B cell (primary cell): Measurements from ENCODE around the gene ELOVL6. TPM values are rescaled to one million over a fixed set of nuclear protein-coding genes. Genes with fewer than 3 reads are reported as not detected.

Source experiments
- ATAC-seq: fragments of 200-7000 bp; cut with Tn5 transposase; one replicate; pipeline ENCODE4 v1.10.0; 2021; ENCODE audit warnings: low read depth, mild to moderate bottlenecking, moderate number of reproducible peaks, moderate library complexity
- CTCF ChIA-PET: fragments of 350-600 bp; sonication (Branson Sonifier 250); formaldehyde crosslinking; loops from one replicate; lab custom pipeline; 2021; ENCODE audit warnings: antibody characterized with exemption, inconsistent platforms; lab: Charles Lee
- POLR2A ChIA-PET: fragments of 350-600 bp; sonication (Branson Sonifier 250); formaldehyde crosslinking; loops from one replicate; lab custom pipeline; 2021; ENCODE audit warnings: antibody characterized with exemption; lab: Charles Lee
- DNase-seq: peaks from one replicate; pipeline ENCODE4 v3.0.0; 2013
- H2AFZ ChIP-seq: 2 replicates; pipeline ENCODE4 v1.6.1; 2012; ENCODE audit warnings: mild to moderate bottlenecking, low read depth, low read length; ENCODE audit not compliant: insufficient read depth, poor library complexity, severe bottlenecking
- H3K27ac ChIP-seq, 2 donors: 1 replicate in 1 of 2; 2 replicates in 1 of 2; pipeline ENCODE4 v1.5.1; 2012 to 2013; ENCODE audit warnings: low read length in 2 of 2, mild to moderate bottlenecking in 2 of 2, moderate library complexity in 1 of 2
- H3K27me3 ChIP-seq, 4 experiments: fragments of 200-600 bp in 1 of 4; sonication (generic) in 1 of 4; replicated peaks in 1 of 4; 1 replicate in 2 of 4; 2 replicates in 2 of 4; pipeline versions ENCODE4 v1.6.1 to v1.7.0; 2013 to 2016; ENCODE audit warnings: low read length in 3 of 4, mild to moderate bottlenecking in 2 of 4, mixed read lengths in 1 of 4, moderate library complexity in 1 of 4; ENCODE audit not compliant: insufficient read depth in 4 of 4, control insufficient read depth in 3 of 4; ENCODE audit errors: control extremely low read depth in 1 of 4
- H3K36me3 ChIP-seq, 2 experiments: replicated peaks in 1 of 2; 1 replicate in 1 of 2; 2 replicates in 1 of 2; pipeline versions ENCODE4 v1.6.1 to v1.7.1; 2013; ENCODE audit warnings: low read length in 1 of 2; ENCODE audit not compliant: insufficient read depth in 2 of 2, control insufficient read depth in 1 of 2; ENCODE audit errors: control extremely low read depth in 1 of 2, extremely low read depth in 1 of 2
- H3K4me1 ChIP-seq, 2 donors: fragments of 200-600 bp in 1 of 2; sonication (generic) in 1 of 2; 1 replicate in 1 of 2; 2 replicates in 1 of 2; pipeline versions ENCODE4 v1.5.1 to v1.6.1; 2013 to 2017; ENCODE audit warnings: low read length in 2 of 2; ENCODE audit not compliant: control insufficient read depth in 2 of 2, insufficient read depth in 2 of 2
- H3K4me2 ChIP-seq: replicated peaks from 2 replicates; pipeline ENCODE3; 2012; ENCODE audit warnings: mild to moderate bottlenecking, low read depth, low read length; ENCODE audit not compliant: poor library complexity, severe bottlenecking
- H3K4me3 ChIP-seq, 5 experiments: fragments of 200-600 bp in 1 of 5; sonication (generic) in 1 of 5; 1 replicate in 3 of 5; 2 replicates in 2 of 5; pipeline versions ENCODE4 v1.5.1 to v1.7.0; 2011 to 2016; ENCODE audit warnings: low read length in 4 of 5, mild to moderate bottlenecking in 4 of 5, low read depth in 2 of 5, control low read depth in 1 of 5, moderate library complexity in 1 of 5; ENCODE audit not compliant: insufficient read depth in 1 of 5; ENCODE audit errors: control extremely low read depth in 1 of 5, extremely low read depth in 1 of 5
- H3K79me2 ChIP-seq: fragments of 200-600 bp; sonication (generic); one replicate; pipeline ENCODE4 v1.6.0; 2016; ENCODE audit warnings: low read length; ENCODE audit not compliant: control insufficient read depth, insufficient read depth
- H3K9ac ChIP-seq: fragments of 200-600 bp; sonication (generic); 2 replicates; pipeline ENCODE4 v1.6.1; 2017; ENCODE audit warnings: mild to moderate bottlenecking, low read length, moderate library complexity
- H3K9me3 ChIP-seq, 3 donors: one replicate each; pipeline versions ENCODE4 v1.6.1 to v1.7.1; 2013; ENCODE audit warnings: low read length in 2 of 3; ENCODE audit not compliant: control insufficient read depth in 2 of 3, insufficient read depth in 1 of 3; ENCODE audit errors: control extremely low read depth in 1 of 3
- H4K20me1 ChIP-seq: 2 replicates; pipeline ENCODE4 v1.6.0; 2012; ENCODE audit warnings: mild to moderate bottlenecking, low read length; ENCODE audit not compliant: insufficient read depth, control insufficient read depth, poor library complexity, severe bottlenecking
- H3K27ac Mint-ChIP-seq: one replicate; pipeline ENCODE4 v1.8.0; 2021; ENCODE audit warnings: mixed read lengths
- H3K27me3 Mint-ChIP-seq: one replicate; pipeline ENCODE4 v1.8.0; 2021; ENCODE audit warnings: mixed read lengths
- H3K4me1 Mint-ChIP-seq: one replicate; pipeline ENCODE4 v1.8.0; 2021; ENCODE audit warnings: mixed read lengths
- H3K4me3 Mint-ChIP-seq: one replicate; pipeline ENCODE4 v1.8.0; 2021; ENCODE audit warnings: mixed read lengths
- H3K9me3 Mint-ChIP-seq: one replicate; pipeline ENCODE4 v1.8.0; 2022; ENCODE audit warnings: mixed read lengths; ENCODE audit not compliant: insufficient read depth
- CTCF ChIP-seq: fragments of 200-600 bp; IDR thresholded peaks from one replicate; pipeline ENCODE4 v1.8.0; 2022; ENCODE audit warnings: antibody characterized with exemption, mild to moderate bottlenecking
- EZH2 ChIP-seq: IDR thresholded peaks from 2 replicates; pipeline ENCODE4 v1.6.1; 2012; ENCODE audit warnings: borderline replicate concordance, low read depth, mild to moderate bottlenecking, moderate library complexity, low read length; ENCODE audit not compliant: insufficient read depth, poor library complexity, severe bottlenecking
- WGBS: methylation state at CpG from one replicate; pipeline ENCODE4 v1.1.5; 2013; ENCODE audit warnings: missing lambda C conversion rate; ENCODE audit not compliant: insufficient coverage; 5-methylcytosine and 5-hydroxymethylcytosine counted together
- intact Hi-C: fragments of 100-400 bp; cut with micrococcal nuclease; formaldehyde crosslinking; loops from one replicate; pipeline ENCODE4 v1.10.0; 2022
- polyA plus RNA-seq: library from polyadenylated mRNA; depleted of rRNA; stranded (reverse); fragments of >200 nt; gene quantifications from 2 replicates; pipeline ENCODE4 v1.2.3, GENCODE V29; 2012
- total RNA-seq, 2 donors: library from RNA; stranded (reverse); fragments of 120-200 nt in 1 of 2; gene quantifications; 1 replicate in 1 of 2; 2 replicates in 1 of 2; pipeline versions ENCODE4 v1.2.3 to v1.2.4, GENCODE V29; 2013 to 2022

The ELOVL6 gene
- total and polyA plus RNA-seq, 2 donors (not counting 1 experiment from before 2014, with no cell fraction given) = 0.10 to 0.22 TPM

- H4K20me1 ChIP-seq = no peaks in the 10 kb centered on the region
- no peak overlapping the region for H3K9ac ChIP-seq
- POLR2A ChIA-PET = no interaction called here
- intact Hi-C loops = no loop called here
- no peak for ATAC-seq
- Mint-ChIP-seq H3K9me3 (no peaks in the 10 kb centered on the region), H3K27me3 (no peaks in the 10 kb centered on the region), H3K27ac (no peak overlapping the region), H3K4me3 (no peak overlapping the region), H3K4me1 (no peaks in the 10 kb centered on the region)
- CTCF ChIA-PET = no interaction called here
- no peak overlapping the region for H2AFZ ChIP-seq
- H3K36me3 ChIP-seq = no peaks in the 10 kb centered on the region
- H3K4me1 ChIP-seq = no peaks in the 10 kb centered on the region
- TF ChIP-seq EZH2 = no peak
- TF ChIP-seq CTCF = no peak
- no peak for DNase-seq
- H3K27me3 ChIP-seq = no peaks in the 10 kb centered on the region
- 100% methylated on average over 1 of the region's 3 CpGs for WGBS
- no peaks in the 10 kb centered on the region for H3K9me3 ChIP-seq
- no peak overlapping the region for H3K27ac ChIP-seq
- no peak overlapping the region for H3K4me3 ChIP-seq
- no peaks in the 10 kb centered on the region for H3K79me2 ChIP-seq
- H3K4me2 ChIP-seq = no peak overlapping the region
Observed at GRCh38 chr4:110170861-110171260, 27.6 kb downstream of the ELOVL6 start.

GRCh38 chr4:110165382-110166286, 32.8 kb downstream of the ELOVL6 start:
- H3K27ac ChIP-seq = no peak overlapping the region
- H3K9me3 Mint-ChIP-seq = no peaks in the 10 kb centered on the region
- no peak overlapping the region for H3K4me3 ChIP-seq

More at GRCh38 chr4:110165382-110166286, 32.8 kb downstream of the ELOVL6 start:
- TF ChIP-seq CTCF = no peak
- TF ChIP-seq EZH2 = no peak
- H3K27me3 Mint-ChIP-seq = no peaks in the 10 kb centered on the region
- H3K4me1 ChIP-seq = no peaks in the 10 kb centered on the region
- H3K36me3 ChIP-seq = no peaks in the 10 kb centered on the region
- H4K20me1 ChIP-seq = no peaks in the 10 kb centered on the region
- peaks cover 5% of the 10 kb centered on the region for H3K4me1 Mint-ChIP-seq
- no peak overlapping the region for H3K4me2 ChIP-seq
- no peak overlapping the region for H3K4me3 Mint-ChIP-seq
- H3K79me2 ChIP-seq = no peaks in the 10 kb centered on the region
- WGBS = 68% methylated on average over 2 of the region's 5 CpGs
- ATAC-seq = no peak
- no peak overlapping the region for H3K27ac Mint-ChIP-seq
- DNase-seq = no peak
- CTCF ChIA-PET = interaction anchor here (1.2 kb wide), 1 partner anchor 15 kb away, joined by 4 read pairs; no protein-coding TSS in a partner anchor
- H3K27me3 ChIP-seq = no peaks in the 10 kb centered on the region
- intact Hi-C loops = no loop called here
- peak overlapping the region; percentile 1 for H2AFZ ChIP-seq
- H3K9ac ChIP-seq = no peak overlapping the region
- no peaks in the 10 kb centered on the region for H3K9me3 ChIP-seq
- POLR2A ChIA-PET = no interaction called here
